Activated T-cell treated with anti-CD3 and anti-CD28 coated beads, Interleukin-2, amount 50 U/mL, for 1 hour (primary cell): ENCODE measurements around the gene SAP25.
"Not testable (repeated sequence)": the region's sequence is repeated elsewhere in the genome, so short reads cannot be mapped to it uniquely, and the experiment has no call there.

Experiments used
- DNase-seq: peaks from one replicate; pipeline ENCODE4 v3.0.0-alpha.2; 2020

SAP25 gene

GRCh38 chr7:100556541-100556940 lies 17.2 kb downstream of the SAP25 start:
- no peak for DNase-seq

DNA sequence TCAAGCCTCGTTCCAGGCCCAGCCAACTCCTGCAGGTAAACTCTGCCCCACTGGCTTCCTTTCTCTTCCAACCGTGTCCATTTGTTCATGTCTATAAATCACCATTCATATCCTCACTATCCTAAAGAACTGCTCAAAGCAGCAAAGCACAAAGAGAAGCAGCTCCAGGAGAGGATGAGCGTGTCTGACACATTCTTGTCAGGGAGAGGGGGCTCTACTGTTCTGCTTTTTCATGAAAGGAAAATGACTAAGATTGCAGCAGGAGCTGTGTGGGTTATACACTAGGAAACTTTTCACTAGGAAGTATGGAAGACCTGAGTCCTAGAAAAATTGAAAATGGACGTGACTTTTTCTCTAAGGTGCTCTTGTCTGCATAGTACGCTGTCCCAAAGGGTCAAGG lies 18.0 kb downstream of the SAP25 start:
- no peak for DNase-seq

- DNase-seq = no peak
These were observed 20.7 kb downstream of the SAP25 start for GRCh38 chr7:100553032-100553431.

- no peak for DNase-seq
These were observed 21.2 kb downstream of the SAP25 start for GRCh38 chr7:100552532-100552931.

- not testable (repeated sequence) for DNase-seq
These were observed 25.3 kb downstream of the SAP25 start for GRCh38 chr7:100548446-100548845.

DNA sequence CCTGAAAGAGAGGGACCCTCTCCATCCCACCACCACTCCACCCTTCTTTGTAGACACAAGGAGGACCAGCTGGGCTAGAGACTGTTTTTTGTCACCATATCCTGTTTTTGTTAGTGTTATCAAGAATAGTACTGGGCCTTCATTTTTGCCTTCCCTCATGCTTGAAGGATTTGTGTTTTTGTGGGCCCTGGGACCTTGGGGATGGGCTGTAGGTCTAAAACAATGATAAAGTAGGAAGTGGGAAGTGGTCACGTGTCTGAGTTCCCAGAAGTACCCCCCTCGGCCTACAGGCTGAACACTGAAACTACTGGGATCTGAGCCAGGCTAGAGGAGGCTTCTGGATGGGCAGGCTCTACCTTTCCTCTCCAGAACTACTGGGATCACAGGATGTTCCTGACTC lies 25.8 kb downstream of the SAP25 start:
- DNase-seq = no peak

GRCh38 chr7:100546926-100547800 lies 26.5 kb downstream of the SAP25 start:
- DNase-seq = no peak

GRCh38 chr7:100546129-100546925 lies 27.4 kb downstream of the SAP25 start:
- DNase-seq = no peak

DNA sequence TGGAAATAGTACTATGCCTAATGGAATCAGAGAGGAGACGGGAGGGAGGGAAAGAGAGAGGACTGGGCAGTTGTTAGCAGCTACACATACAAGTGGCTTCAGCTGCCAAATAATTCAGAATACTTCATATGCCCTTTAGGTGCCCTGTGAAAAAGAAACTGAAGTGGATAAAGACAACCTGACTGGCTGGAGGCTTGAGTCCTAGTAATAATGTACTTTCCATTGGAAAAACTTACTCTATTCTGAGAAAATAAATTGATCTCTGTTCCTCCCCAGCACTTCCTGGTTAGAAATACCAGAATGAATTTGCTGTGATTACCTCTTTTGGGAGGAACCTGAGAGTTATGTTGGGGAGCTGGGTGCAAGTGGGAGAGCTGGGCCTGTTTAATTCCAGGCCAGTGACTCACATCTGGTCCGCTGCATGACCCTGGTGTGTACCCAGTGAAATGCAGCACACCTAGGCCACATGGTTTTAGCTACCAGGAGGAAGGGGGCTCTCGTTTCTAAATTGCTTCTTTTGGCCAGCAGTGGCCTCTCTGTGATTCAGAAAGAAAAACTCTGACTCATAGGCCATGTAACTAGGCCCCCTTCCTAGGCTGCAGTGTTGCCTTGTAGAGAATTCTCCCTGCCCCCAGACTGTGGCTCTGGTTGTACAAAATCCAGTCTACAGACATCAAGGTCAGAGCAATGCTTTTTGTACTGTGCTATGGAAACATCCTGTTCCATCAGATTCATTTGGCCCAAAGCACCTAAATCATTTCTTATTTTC lies 28.2 kb downstream of the SAP25 start:
- peak; percentile 49 for DNase-seq

- no peak for DNase-seq
These were observed 28.7 kb downstream of the SAP25 start for GRCh38 chr7:100544967-100545359.

- no peak for DNase-seq
These were observed 29.3 kb downstream of the SAP25 start for GRCh38 chr7:100544386-100544785.

DNA sequence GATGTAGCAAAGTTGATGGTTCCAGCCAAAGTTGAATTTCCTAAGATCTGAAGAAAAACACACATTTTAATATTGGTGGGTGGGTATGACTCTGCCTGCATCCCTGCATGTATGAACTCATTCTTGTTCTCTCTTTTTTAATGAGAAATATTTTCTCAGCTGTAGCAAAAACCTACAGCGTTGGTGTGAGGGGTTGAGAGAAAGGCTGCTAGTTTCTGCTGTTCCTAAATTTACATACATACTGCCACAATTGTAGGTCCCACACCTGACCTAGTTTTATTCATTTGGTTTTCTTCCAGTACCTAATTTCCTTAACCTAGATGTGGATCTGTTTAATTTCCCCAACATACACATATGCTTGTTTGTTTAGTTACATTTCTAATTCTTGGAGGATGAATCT lies 30.1 kb downstream of the SAP25 start:
- DNase-seq = no peak

DNA sequence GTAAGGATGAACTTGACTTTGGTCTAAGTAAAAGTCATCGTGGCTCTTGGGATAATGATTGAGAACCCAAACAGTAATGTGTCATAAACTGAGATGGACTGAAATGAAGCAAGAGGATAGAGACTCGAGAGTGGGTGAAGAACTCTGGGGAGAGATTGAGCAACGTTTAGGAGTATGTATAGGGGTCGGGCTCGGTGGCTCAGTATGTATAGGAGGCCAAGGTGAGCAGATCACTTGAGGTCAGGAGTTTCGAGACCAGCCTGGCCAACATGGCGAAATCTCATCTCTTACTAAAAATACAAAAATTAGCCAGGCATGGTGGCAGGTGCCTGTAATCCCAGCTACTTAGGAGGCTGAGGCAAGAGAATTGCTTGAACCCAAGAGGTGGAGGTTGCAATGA lies 32.4 kb downstream of the SAP25 start:
- not testable (repeated sequence) for DNase-seq

DNA sequence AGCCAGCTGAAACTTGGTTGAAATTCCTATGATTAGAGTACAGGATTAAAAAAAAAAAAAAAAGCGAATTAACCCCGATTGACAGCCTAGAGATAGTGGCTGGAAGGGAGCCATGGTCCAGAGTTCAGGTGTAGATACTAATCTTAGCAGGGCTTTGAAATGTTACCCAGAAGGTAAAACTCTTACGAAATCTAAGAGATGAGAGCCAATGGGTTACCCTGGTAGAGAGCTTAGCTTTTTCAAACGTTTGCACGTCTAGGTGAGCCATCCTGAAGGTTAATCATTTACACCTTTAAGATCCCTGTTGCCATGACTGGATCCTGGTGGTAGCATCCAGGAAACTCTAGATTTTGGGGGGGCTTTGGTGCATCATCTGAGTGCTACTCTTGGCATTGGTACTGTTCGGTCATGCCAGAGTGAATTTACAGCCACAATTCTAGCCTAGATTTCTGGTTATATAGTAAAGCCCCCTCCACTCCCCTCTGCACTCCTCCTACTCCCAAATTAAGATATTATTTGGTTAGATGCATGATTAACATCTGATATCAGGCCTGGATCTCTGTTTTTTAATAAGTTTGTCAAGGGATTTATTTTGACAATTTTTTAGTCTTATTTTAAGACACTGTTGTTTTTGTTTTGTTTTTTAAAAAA lies 33.5 kb downstream of the SAP25 start:
- DNase-seq = no peak

- no peak for DNase-seq
These were observed 34.2 kb downstream of the SAP25 start for GRCh38 chr7:100539436-100540006.

- peak; percentile 99 for DNase-seq
These were observed 34.9 kb downstream of the SAP25 start, which contains the start of gene AGFG2 for GRCh38 chr7:100538654-100539435. Gene AGFG2 (plus strand): TSS chr7:100539203. CDS start chr7:100539347, 144 bp downstream.

- DNase-seq = no peak
These were observed 35.4 kb downstream of the SAP25 start for GRCh38 chr7:100538348-100538653.

DNA sequence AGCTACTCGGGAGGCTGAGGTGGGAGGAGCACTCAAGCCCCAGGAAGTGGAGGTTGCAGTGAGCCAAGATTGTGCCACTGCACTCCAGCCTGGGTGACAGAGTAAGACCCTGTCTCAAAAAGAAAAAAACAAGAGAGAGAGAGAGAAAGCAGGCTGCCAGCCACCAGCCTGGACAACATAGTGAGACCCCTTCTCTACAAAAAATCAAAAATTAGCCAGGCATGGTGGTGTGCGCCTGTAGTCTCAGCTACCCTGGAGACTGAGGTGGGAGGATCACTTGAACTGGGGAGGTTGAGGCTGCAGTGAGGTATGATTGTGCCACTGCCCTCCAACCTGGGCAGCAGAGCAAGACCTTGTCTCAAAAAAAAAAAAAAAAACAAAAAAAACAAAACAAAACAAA lies 37.0 kb downstream of the SAP25 start:
- DNase-seq = not testable (repeated sequence)

DNA sequence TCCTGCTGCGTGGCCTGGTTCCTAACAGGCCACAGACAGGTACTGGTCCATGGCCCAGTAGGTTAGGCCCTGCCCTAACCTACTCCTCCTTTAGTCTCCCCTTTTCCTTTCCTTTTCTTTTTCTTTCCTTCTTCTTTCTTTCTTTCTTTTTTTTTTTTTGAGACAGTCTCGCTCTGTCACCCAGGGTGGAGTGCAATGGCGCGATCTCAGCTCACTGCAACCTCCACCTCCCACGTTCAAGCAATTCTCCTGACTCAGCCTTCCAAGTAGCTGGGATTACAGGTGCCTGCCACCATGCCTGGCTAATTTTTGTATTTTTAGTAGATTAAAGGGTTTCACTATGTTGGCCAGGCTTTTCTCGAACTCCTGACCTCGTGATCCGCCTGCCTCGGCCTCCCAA lies 37.7 kb downstream of the SAP25 start:
- DNase-seq = not testable (repeated sequence)

DNA sequence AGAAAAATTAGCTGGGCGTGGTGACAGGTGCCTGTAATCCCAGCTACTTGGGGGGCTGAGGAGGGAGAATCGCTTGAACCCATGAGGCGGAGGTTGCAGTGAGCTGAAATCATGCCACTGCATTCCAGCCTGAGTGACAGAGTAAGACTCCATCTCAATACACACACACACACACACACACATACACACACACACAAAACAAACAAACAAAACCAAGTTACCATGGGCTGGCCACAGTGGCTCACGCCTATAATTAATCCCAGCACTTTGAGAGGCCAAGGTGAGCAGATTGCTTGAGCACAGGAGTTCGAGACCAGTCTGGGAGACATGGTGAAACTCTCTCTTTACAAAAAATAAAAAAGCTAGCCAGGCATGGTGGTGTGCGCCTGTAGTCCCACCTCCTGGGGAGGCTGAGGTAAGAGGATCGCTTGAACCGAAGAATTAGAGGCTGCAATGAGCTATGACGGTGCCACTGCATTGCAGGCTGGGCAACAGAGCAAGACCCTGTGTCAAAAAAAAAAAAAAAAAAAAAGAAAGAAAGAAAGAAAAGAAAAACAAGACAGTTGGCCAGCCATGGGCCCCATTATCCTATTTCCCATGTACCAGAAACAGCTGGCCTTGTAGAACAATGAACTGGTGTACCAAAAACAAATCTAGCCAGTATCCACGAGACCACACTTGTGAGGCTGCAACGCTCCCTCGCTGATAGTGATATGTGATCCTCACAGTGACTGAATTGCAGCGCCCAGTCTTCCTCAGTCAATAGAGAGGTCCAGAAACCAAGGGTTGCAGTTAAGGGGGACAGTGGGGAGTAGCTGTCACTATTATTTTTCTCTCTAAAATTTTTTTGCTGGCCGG lies 41.3 kb downstream of the SAP25 start:
- no peak for DNase-seq
